Colonic mucosa (tissue), 4 donors: Measurements from ENCODE around the gene RABGAP1L. TPM values are rescaled to one million over a fixed set of nuclear protein-coding genes. Genes with fewer than 3 reads are reported as not detected.
"Not testable (repeated sequence)": the region's sequence is repeated elsewhere in the genome, so short reads cannot be mapped to it uniquely, and the experiment has no call there.

Source experiments
- DNase-seq: peaks from one replicate; pipeline ENCODE4 v3.0.0-alpha.2; 2020
- H3K27ac ChIP-seq: fragments of 200-600 bp; one replicate; pipeline ENCODE4 v1.8.0; 2021
- H3K27me3 ChIP-seq: fragments of 200-600 bp; one replicate; pipeline ENCODE4 v1.8.0; 2021
- H3K36me3 ChIP-seq: fragments of 200-600 bp; one replicate; pipeline ENCODE4 v1.8.0; 2021
- H3K4me1 ChIP-seq: fragments of 200-600 bp; one replicate; pipeline ENCODE4 v1.8.0; 2021; ENCODE audit warnings: mild to moderate bottlenecking
- H3K4me3 ChIP-seq: fragments of 200-600 bp; one replicate; pipeline ENCODE4 v1.8.0; 2021
- H3K9ac ChIP-seq, 2 donors: one replicate each; pipeline ENCODE4 v1.7.0; 2013; ENCODE audit warnings: control low read depth in 2 of 2, low read depth in 2 of 2, low read length in 2 of 2
- H3K9me3 ChIP-seq: fragments of 200-600 bp; one replicate; pipeline ENCODE4 v1.8.0; 2021
- intact Hi-C: fragments of 100-400 bp; cut with DNase I; formaldehyde crosslinking; loops from one replicate; pipeline ENCODE4 v1.14.1; 2022
- total RNA-seq, 2 donors: library from RNA; stranded (reverse); fragmentation: NEBNext Ultra II Directional in 1 of 2; extraction: Animal tissue kit (Norgen Biotek cat#: 25700) in 1 of 2; gene quantifications; one replicate each; pipeline ENCODE4 v1.2.1, GENCODE V29; 2021
- TF ChIP-seq, protein P1 (sequence below): fragments of 200-600 bp; IDR thresholded peaks from one replicate; pipeline ENCODE4 v1.8.0; 2022; ENCODE audit warnings: antibody characterized with exemption, mild to moderate bottlenecking
- donor health status: healthy.
- donor health status: DM: no; HTN: no; CAD: no.
- donor health status: DM: no; HTN: no; CAD: no.

Gene RABGAP1L
- total RNA-seq, 2 donors from 2014 or later: 50.3 to 87.0 TPM

DNA sequence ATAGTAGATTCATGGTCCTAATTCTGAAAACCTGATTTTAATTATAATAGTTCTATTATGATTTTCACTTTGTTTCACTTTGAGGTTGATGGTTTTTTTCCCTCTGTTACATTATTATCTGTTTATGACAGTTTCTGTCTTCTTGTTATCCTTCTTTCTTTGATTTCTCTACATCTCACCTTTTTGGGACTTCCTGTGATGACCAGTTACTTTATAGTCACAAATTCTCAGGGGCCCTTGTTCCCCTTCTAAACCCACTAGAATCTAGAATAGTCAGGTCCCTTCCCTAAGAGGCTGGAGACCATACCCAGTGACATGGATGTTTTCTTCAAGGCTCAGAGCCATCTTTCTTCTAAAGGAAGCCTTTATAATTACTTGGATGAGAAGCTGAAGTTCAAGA lies 526.9 kb downstream of the RABGAP1L start:
- TF ChIP-seq, protein P1, sequence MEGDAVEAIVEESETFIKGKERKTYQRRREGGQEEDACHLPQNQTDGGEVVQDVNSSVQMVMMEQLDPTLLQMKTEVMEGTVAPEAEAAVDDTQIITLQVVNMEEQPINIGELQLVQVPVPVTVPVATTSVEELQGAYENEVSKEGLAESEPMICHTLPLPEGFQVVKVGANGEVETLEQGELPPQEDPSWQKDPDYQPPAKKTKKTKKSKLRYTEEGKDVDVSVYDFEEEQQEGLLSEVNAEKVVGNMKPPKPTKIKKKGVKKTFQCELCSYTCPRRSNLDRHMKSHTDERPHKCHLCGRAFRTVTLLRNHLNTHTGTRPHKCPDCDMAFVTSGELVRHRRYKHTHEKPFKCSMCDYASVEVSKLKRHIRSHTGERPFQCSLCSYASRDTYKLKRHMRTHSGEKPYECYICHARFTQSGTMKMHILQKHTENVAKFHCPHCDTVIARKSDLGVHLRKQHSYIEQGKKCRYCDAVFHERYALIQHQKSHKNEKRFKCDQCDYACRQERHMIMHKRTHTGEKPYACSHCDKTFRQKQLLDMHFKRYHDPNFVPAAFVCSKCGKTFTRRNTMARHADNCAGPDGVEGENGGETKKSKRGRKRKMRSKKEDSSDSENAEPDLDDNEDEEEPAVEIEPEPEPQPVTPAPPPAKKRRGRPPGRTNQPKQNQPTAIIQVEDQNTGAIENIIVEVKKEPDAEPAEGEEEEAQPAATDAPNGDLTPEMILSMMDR: no peak
- no peaks in the 10 kb centered on the region for H3K9me3 ChIP-seq
- DNase-seq: no peak
- H3K27ac ChIP-seq: no peak overlapping the region
- no peaks in the 10 kb centered on the region for H3K27me3 ChIP-seq
- H3K36me3 ChIP-seq: no peaks in the 10 kb centered on the region
- H3K4me1 ChIP-seq: no peaks in the 10 kb centered on the region
- no peak overlapping the region for H3K9ac ChIP-seq
- intact Hi-C loops: no loop called here
- no peak overlapping the region for H3K4me3 ChIP-seq

GRCh38 chr1:174689524-174689923 lies 530.2 kb downstream of the RABGAP1L start:
- intact Hi-C loops: no loop called here
- no peaks in the 10 kb centered on the region for H3K27me3 ChIP-seq
- DNase-seq: peak; percentile 36
- H3K9ac ChIP-seq: no peak overlapping the region
- no peaks in the 10 kb centered on the region for H3K36me3 ChIP-seq
- no peaks in the 10 kb centered on the region for H3K4me1 ChIP-seq
- H3K4me3 ChIP-seq: no peak overlapping the region
- TF ChIP-seq, protein P1: no peak
- no peak overlapping the region for H3K27ac ChIP-seq
- no peaks in the 10 kb centered on the region for H3K9me3 ChIP-seq

GRCh38 chr1:174690266-174690665 lies 530.9 kb downstream of the RABGAP1L start:
- TF ChIP-seq, protein P1: no peak
- Histone ChIP-seq H3K36me3 (no peaks in the 10 kb centered on the region), H3K4me3 (no peak overlapping the region), H3K27me3 (no peaks in the 10 kb centered on the region), H3K27ac (no peak overlapping the region), H3K9me3 (no peaks in the 10 kb centered on the region), H3K4me1 (no peaks in the 10 kb centered on the region), H3K9ac (no peak overlapping the region)
- intact Hi-C loops: no loop called here
- no peak for DNase-seq

- DNase-seq: no peak
- intact Hi-C loops: no loop called here
- no peak overlapping the region for H3K9ac ChIP-seq
- H3K4me3 ChIP-seq: no peak overlapping the region
- no peaks in the 10 kb centered on the region for H3K36me3 ChIP-seq
- no peaks in the 10 kb centered on the region for H3K9me3 ChIP-seq
- H3K27me3 ChIP-seq: no peaks in the 10 kb centered on the region
- no peaks in the 10 kb centered on the region for H3K4me1 ChIP-seq
- H3K27ac ChIP-seq: no peak overlapping the region
- TF ChIP-seq, protein P1: no peak
Measured at GRCh38 chr1:174692313-174692712, 533.0 kb downstream of the RABGAP1L start.

DNA sequence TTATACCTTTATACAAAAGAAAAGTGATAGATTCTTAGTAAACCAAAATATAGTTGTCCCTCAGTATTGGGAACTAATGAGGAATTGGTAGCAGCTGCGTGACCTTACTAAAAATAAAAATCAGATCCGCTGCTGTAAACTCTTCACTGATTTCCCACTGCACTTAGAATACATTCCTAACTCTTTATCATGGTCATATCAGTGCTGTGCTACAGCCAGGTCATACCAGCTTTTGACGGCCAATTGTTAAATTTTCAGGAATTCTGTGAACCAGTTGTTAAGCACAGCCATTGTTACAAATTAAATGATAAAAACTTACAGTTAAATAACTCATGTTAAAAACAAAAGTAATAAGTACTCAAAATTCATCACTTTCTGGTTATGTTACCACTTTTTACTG lies 533.8 kb downstream of the RABGAP1L start:
- Histone ChIP-seq H3K9ac (no peak overlapping the region), H3K36me3 (no peaks in the 10 kb centered on the region), H3K4me3 (no peak overlapping the region), H3K4me1 (no peaks in the 10 kb centered on the region), H3K9me3 (no peaks in the 10 kb centered on the region), H3K27me3 (no peaks in the 10 kb centered on the region), H3K27ac (no peak overlapping the region)
- TF ChIP-seq, protein P1: no peak
- intact Hi-C loops: no loop called here
- DNase-seq: no peak

- H3K36me3 ChIP-seq, H3K9ac ChIP-seq, DNase-seq, H3K27me3 ChIP-seq, intact Hi-C loops, H3K9me3 ChIP-seq, H3K4me3 ChIP-seq, H3K4me1 ChIP-seq, H3K27ac ChIP-seq: not testable (repeated sequence)
Measured at GRCh38 chr1:174693539-174693938, 534.2 kb downstream of the RABGAP1L start.
